Retina (tissue), 1 donor: ENCODE measurements around the gene ERGIC1.
A peak's percentile ranks its signal among the peaks of the same experiment; 100 is the strongest.
"Not testable (repeated sequence)": the region's sequence is repeated elsewhere in the genome, so short reads cannot be mapped to it uniquely, and the experiment has no call there.

Experiments
- DNase-seq: peaks from one replicate; pipeline ENCODE4 v3.0.0-alpha.2; 2016

The ERGIC1 gene

GRCh38 chr5:172801179-172801671 lies 32.8 kb upstream of the ERGIC1 start:
- no peak for DNase-seq

GRCh38 chr5:172802112-172802511 lies 31.9 kb upstream of the ERGIC1 start:
- no peak for DNase-seq

DNA sequence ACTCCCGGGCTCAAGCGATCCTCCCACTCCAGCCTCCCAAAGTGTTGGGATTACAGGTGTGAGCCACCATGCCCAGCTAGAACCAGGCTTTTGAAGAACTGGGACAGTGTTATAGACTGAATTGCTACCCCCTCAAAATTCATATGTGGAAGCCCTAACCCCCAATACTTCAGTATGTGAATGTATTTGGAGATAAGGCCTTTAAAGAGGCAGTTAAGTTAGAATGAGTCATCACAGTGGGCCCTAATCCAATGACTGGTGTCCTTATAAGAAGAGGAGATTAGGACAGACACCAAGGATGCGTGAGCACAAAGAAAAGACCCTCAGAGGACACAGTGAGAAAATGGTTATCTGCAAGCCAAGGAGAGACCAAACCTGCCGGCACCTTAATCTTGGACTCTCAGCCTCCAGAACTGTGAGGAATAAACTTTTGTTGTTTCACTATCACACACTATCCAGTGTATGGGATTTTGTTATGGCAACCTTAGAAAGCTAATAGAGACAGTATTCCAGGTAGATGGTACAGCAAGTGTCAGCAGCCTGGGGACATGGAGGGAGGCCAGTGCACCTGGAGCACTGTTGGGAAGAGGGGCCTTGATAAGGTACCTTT lies 31.4 kb upstream of the ERGIC1 start:
- no peak for DNase-seq

DNA sequence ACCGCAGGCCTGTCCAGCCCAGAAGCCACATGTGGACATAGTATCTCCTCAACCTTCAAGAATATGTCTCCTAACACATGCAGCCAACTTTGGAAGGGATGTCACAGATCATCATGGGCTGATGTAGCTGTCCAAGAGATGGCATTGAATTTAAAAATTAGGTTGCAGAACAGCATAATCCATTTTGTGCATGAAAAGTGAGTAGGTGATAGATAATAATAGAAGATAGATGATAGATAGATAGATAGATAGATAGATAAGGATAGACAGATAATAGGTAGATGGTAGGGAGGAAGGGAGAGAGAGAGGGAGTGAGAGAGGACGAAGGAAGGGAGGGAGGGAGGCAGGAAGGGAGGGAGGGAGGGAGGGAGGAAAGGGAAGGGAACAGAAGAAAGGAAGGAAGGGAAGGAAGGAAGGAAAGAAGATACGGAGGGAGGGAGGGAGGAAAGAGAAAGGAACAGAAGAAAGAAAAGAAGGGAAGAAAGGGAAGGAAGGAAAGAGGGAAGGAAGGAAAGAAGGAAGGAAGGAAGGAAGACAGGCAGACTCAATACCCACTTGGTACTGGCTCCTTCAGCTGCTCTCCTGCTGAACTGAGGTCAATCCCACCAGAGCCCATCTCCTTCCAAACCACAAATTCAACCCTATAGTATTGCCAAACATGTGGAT lies 28.9 kb upstream of the ERGIC1 start:
- no peak for DNase-seq

GRCh38 chr5:172805736-172806255 lies 28.3 kb upstream of the ERGIC1 start:
- no peak for DNase-seq

GRCh38 chr5:172806897-172807672 lies 27.0 kb upstream of the ERGIC1 start:
- no peak for DNase-seq

- DNase-seq = no peak
Observed at GRCh38 chr5:172807766-172808311, 26.2 kb upstream of the ERGIC1 start.

DNA sequence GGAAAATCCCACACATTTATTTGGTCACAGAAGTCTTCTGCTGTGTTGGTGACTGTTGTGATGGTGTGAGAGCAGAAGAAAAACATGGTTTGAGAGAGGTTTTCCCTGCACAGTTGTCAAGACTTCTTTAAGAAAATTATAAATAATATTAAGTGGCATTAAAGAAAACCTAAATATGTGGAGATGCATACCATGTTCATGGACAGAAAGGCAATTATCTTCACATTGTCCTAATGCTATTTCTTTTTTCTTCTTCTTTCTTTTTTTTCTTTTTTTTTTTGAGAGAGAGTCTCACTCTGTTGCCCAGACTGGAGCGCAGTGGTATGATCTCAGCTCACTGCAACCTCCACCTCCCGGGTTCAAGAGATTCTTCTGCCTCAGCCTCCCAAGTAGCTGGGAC lies 24.3 kb upstream of the ERGIC1 start:
- DNase-seq = no peak

DNA sequence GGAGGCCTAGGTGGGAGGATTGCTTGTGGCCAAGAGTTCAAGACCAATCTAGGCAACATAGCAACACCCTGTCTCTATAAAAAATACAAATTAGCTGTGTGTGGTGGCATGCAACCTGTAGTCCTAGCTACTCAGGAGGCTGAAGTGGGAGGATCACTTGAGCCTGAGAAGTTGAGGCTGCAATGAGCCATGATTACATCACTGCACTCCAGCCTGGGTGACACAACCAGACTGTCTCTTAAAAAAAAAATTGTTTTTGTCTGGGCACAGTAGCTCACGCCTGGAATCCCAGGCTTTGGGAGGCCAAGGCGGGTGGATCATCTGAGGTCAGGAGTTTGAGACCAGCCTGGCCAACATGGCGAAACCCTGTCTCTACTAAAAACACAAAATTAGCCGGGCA lies 23.1 kb upstream of the ERGIC1 start:
- DNase-seq = not testable (repeated sequence)

- no peak for DNase-seq
Observed at GRCh38 chr5:172815631-172816030, 18.4 kb upstream of the ERGIC1 start.

DNA sequence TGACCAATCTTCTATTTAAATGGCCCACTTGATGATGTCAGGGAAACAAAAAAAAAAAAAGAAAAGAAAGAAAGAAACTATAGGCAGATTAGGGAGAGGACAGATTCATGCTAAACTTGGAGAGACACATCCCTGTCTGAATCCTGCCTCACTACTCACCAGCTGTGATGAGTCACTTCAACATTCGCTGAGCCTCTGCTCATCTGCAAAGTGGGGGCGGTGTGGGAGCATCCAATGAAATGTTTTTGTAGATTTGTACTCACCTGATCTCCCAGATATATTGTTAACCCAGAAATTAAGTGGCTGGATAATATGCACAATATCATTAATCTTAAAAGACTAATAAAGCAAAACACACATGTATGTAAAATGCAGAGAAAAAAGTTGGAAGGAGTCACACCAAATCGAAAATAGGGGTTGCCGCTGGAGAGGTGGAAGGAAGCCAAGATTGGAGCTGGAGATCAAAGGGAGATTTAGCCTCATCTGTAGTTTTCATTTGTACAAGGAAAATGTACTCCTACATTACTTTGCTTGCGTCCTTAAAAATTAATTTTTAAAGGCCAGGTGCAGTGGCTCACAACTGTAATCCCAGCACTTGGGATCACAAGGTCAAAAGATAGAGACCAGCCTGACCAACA lies 17.0 kb upstream of the ERGIC1 start:
- DNase-seq = no peak

DNA sequence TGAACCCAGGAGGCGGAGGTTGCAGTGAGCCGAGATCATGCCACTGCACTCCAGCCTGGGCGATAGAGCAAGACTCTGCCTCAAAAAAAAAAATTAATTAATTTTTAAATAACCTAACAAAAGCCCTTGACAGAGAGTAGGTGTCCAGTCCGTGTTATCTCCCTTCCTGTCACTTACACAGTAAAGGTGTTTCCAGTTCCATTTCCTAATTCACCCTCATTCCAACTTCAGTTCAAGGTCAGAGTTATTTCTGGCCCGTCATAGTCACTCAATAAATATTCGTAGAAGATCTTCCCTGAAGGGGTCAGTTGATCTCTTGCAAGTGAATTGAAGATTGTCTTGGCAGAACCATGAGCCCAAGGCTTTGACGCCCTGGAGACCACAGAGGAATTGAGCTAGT lies 16.4 kb upstream of the ERGIC1 start:
- DNase-seq = no peak

DNA sequence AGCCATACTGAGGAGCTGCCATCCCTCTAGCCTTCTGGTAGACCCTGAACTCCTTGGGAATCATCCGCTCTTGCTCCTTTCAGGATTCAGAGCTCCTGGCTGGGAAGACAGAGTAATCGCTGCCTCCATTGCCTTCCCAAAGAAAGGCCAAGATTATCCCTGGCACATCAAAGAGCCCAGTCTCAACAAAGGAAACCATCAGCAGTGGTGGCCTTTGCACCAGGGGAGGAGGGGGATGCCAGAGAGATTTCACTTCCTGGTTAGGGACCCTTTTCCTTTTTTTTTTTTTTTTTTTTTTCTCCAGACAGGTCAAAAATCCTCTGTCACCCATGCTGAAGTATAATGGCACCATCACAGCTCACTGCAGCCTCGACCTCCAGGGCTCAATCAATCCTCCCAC lies 16.0 kb upstream of the ERGIC1 start:
- no peak for DNase-seq

GRCh38 chr5:172819569-172819968 lies 14.5 kb upstream of the ERGIC1 start:
- DNase-seq = no peak

DNA sequence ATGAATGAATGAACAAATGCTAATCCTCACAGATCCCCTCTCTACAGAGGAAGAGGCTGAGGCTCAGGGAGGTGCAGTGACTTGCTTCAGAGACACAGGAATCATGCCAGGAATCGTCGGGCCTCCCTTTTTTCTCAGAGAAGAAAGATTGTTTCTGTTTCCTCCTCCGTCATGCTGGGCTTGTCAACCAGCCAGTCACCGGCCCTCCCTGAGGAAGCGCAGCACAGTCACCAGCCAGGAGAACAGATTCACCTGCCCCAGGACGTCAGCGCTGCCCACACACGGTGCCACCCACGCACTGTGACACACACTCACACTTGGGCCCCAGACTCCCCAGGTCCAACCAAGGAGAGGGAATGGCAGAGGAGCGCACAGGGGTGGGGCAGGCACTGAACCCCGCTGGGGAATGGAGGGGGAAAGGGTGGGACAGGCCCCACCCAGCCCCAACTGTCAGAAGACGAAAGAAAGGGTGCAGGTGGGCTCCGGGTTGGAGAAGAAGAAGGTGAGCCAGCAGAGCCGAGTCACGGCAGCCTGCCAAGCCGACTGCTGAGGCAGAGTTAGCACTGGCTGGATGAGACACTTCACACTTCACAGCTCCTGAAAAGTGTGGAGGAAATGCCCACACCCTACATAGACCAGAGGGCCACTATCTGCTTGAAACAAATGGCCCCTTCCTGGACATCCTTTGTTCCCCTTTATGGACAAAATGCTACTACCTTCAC lies 13.8 kb upstream of the ERGIC1 start:
- DNase-seq = no peak

GRCh38 chr5:172821340-172821985 lies 12.6 kb upstream of the ERGIC1 start:
- no peak for DNase-seq

DNA sequence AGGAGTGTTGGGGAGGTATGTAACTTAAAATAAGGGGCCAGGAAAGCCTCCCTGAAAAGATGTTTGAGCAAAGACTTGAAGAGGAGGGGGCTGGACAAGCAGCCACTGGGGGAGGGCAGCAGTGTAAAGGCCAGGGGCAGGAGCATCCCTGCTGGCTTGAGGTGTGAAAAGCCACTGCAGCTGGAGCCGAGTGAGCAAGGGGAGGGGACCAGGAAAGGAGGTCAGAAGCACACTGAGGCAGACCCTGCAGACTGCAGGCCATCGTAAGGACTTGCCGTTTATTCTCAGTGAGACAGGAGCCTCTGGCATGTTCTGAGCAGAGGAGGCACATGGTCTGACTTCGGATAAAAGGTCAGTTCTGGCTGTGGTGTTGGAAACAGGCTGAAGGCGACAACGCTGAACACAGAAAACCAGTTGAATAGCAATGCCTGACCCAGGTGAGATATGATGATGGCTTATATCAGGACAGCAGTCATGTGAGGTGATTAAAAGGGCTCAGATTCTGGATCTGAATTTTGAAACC lies 10.2 kb upstream of the ERGIC1 start:
- DNase-seq = peak; percentile 23

DNA sequence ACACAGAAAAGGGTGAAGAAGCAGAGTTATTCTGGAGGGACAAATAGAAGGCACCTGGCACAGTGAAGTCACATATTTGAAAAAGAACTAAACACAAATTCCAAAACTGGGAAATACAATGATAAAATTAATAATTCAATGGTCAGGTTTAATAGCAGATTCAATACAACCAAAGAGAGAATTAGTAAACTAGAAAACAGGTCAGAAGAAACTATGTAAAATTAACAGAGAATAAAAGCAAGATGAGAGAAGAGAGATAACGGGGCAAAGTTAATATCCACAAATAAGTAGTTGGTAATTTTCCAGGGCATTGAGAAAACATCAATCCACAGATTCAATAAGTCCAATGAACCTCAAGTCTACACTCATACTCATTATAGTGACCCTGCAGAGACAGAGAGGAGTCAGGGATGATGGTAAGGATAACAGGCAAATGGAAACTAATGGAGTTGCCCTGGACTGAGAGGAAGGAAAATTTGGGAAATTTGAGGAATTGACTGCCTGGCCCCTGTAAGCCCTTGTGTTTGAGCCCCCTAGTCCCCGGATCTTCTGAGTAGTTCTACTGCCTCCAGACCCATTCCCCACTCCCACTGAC lies 8.3 kb upstream of the ERGIC1 start:
- DNase-seq = no peak

- no peak for DNase-seq
Observed at GRCh38 chr5:172827841-172828240, 6.2 kb upstream of the ERGIC1 start.

DNA sequence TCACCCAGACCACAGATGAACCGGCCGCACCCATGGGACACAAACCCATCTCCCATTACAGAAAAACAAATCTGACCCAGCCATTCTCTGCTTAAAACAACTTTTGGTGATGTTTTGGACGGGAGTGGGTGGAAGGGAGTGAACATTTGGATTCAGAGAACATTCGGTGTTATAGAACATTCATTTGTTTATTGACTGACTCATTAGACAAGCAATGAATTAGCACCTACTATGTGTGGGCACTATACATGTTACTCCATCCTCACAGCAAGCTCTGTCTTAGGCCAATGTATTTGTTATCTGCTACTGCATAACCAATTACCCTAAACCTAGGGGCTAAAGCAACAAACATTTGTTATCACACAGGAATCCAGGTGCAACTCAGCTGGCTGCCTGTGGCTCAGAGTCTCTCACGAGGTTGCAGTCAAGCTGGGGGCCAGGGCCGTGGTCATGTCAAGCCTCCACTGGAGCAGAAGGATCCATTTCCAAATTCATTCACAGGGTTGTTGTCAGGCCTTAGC lies 5.1 kb upstream of the ERGIC1 start:
- no peak for DNase-seq
